GM06990 (cell line): ENCODE measurements around the gene IMPA2.

ENCODE experiments used
- DNase-seq: peaks from one replicate; pipeline ENCODE4 v3.0.0-alpha.2; 2011; ENCODE audit not compliant: insufficient read length; ENCODE audit errors: extremely low read depth
- H3K27me3 ChIP-seq: replicated peaks from 2 replicates; pipeline ENCODE4 v1.6.0; 2011; ENCODE audit warnings: low read length; ENCODE audit not compliant: control insufficient read depth, insufficient read depth
- H3K36me3 ChIP-seq: 2 replicates; pipeline ENCODE4 v1.5.1; 2011; ENCODE audit warnings: low read length; ENCODE audit not compliant: control insufficient read depth, insufficient read depth
- H3K4me3 ChIP-seq: replicated peaks from 2 replicates; pipeline ENCODE4 v1.5.1; 2011; ENCODE audit warnings: low read depth, mild to moderate bottlenecking, control low read depth, low read length
- TF ChIP-seq, protein P1 (sequence below): IDR thresholded peaks from 2 replicates; pipeline ENCODE4 v1.5.1; 2011; ENCODE audit warnings: low read length, control low read depth, mild to moderate bottlenecking, inconsistent platforms; ENCODE audit not compliant: insufficient read depth, poor library complexity, severe bottlenecking

The IMPA2 gene

DNA sequence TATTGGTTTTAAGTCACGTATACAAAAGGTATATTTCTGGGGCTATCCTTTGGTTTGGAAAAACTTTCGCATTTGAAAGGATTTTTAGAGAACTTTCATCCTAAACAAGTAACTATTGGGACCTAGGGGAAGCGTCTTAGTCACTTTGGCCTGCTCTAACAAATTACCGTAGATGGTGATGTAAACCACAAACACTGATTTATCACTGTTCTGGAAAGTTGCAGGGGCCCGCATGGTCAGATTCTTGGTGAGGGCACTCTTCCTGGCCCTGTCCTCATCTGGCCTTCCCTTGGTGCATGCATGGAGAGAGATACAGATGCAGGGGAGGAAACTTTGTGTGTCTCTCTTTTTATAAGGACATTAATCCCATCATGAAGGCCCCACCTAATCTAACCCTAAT, 63.3 kb downstream of the IMPA2 start:
- no peak for DNase-seq
- TF ChIP-seq, protein P1, sequence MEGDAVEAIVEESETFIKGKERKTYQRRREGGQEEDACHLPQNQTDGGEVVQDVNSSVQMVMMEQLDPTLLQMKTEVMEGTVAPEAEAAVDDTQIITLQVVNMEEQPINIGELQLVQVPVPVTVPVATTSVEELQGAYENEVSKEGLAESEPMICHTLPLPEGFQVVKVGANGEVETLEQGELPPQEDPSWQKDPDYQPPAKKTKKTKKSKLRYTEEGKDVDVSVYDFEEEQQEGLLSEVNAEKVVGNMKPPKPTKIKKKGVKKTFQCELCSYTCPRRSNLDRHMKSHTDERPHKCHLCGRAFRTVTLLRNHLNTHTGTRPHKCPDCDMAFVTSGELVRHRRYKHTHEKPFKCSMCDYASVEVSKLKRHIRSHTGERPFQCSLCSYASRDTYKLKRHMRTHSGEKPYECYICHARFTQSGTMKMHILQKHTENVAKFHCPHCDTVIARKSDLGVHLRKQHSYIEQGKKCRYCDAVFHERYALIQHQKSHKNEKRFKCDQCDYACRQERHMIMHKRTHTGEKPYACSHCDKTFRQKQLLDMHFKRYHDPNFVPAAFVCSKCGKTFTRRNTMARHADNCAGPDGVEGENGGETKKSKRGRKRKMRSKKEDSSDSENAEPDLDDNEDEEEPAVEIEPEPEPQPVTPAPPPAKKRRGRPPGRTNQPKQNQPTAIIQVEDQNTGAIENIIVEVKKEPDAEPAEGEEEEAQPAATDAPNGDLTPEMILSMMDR = no peak
- H3K36me3 ChIP-seq = no peaks in the 10 kb centered on the region
- no peak overlapping the region for H3K4me3 ChIP-seq
- no peaks in the 10 kb centered on the region for H3K27me3 ChIP-seq

DNA sequence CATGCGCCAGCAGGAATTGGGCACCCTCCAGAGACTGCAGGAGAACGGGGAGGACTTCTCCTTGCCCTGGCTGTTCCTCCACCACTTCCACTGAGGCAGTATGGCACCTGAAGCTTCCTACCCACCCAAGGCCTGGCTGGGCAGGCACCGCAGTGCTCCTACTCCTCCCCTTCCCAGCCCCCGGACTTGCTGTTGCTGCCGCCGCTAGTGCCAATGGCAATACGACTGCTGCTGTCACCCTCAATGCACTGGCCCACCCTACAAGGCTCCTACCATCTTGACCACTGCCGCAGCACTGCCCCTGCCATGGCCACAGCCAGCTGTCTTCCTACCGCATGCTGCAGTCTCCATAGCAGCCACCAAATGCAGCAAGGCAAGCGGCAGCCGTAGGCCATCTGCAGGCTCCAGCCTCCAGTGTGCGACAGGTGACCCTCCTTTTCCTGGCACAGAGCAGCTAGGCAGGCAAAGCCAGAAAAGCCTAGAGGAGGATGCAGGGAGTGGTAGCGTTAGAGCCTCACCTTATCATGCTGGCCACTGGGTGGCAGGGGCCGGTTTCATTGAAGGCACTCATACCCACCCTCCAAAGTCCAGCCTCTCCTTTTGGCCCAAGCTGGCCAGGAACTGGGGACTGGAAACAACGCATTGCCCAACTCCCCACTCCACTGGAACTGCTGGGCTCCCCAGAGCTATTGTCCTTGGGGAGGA, 64.9 kb downstream of the IMPA2 start:
- TF ChIP-seq, protein P1 = no peak
- Histone ChIP-seq H3K4me3 (no peak overlapping the region), H3K36me3 (no peaks in the 10 kb centered on the region), H3K27me3 (no peaks in the 10 kb centered on the region)
- DNase-seq = no peak

DNA sequence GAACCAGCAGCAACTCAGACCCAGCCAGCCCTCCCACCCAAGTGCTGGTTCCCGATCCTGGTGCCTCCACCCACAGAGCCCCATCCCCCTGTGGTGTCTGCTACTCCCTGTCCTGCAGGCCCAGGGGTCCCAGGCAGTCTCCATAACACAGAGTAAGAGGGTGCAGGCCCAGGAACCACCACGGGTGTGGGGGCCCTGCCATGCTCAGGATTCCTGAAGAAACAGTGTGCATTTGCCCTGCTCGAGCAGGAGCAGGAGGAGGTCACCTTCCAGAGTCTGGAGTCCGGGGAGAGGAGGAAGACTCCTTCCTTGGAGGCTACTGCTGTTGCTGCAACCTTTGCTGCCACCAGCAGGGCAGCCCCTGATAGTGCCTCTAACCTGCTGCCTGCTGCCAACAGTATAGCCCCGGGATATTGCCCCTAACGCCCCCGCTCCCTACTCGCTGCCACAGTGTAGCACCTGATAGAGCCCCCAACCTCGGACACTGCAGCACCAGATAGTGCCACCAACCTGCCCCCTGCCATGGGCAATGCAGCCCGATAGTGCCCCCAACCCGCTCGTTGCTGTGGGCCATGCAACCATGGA, 65.5 kb downstream of the IMPA2 start:
- no peak for DNase-seq
- TF ChIP-seq, protein P1 = peak; percentile 8
- H3K36me3 ChIP-seq = no peaks in the 10 kb centered on the region
- no peak overlapping the region for H3K4me3 ChIP-seq
- no peaks in the 10 kb centered on the region for H3K27me3 ChIP-seq

DNA sequence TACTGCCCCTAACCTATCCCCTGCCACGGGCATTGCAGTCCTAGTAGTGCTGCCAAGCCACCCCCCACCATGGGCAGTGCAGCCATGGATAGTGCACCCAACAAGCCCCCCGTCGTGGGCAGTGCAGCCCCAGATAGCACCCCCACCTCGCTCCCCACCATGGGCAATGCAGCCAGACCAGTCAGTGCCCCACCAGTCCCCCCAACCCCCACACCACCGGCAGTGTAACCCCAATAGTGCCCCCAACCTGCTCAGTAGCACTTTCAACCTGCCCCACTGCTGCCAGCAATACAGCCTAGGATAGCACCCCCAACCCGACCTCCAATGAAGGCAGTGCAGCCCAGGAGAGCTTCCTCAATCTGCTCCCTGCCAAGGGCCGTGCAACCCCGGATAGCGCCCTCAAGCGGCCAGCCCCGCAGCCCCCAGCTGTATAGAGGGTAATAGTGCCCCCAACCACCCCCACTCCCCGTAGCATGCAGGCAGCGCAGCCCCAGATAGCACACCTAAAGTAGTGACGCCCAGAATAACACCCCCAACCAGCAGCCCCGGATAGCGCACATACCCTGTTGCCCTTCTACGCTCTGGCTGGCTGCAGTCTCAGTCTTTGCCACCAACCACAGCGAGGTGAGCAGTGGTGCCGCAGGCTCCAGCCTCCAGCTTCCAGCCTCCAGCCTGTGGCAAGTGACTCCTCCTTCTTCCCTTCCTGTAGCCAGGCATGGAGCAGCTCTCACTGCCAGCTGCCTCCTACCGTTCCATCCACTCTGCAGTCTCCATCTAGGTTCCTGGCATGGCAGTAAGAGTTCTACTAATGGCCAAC, 66.9 kb downstream of the IMPA2 start:
- H3K4me3 ChIP-seq = no peak overlapping the region
- H3K36me3 ChIP-seq = no peaks in the 10 kb centered on the region
- no peak for DNase-seq
- TF ChIP-seq, protein P1 = no peak
- no peaks in the 10 kb centered on the region for H3K27me3 ChIP-seq

DNA sequence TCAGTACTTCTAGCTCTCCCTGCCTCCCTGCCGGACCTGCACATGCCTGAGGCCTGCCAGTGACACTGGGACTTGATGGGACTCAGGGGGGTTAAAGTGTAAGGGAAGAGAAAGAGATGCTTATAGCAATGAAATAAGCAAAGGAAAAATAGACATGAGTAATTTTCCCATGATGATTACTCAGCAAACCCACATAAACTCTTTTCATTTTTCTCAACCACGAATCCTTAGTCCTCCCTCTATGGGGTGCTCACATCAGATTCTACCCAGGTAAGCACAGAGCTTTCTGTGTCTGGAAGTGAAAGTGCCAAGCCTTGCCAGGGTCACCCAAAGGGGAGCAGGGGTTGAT, 67.5 kb downstream of the IMPA2 start:
- no peaks in the 10 kb centered on the region for H3K27me3 ChIP-seq

More for the DNA sequence above, 67.5 kb downstream of the IMPA2 start:
- TF ChIP-seq, protein P1 = no peak
- no peak overlapping the region for H3K4me3 ChIP-seq
- DNase-seq = no peak
- no peaks in the 10 kb centered on the region for H3K36me3 ChIP-seq
